Measurements from ENCODE around the gene SEZ6L.

- TF ChIP-seq RAD21 (conservative IDR thresholded peaks at IDR 0.05), result no peak
- TF ChIP-seq CTCF (IDR thresholded peaks at IDR 0.05; ENCODE audit: poor library complexity, severe bottlenecking), result no peak
- TF ChIP-seq REST (IDR thresholded peaks at IDR 0.05; ENCODE audit: borderline replicate concordance), result no peak
- TF ChIP-seq TAF1 (IDR thresholded peaks at IDR 0.05; ENCODE audit: low read depth), result no peak
- no peak for TF ChIP-seq POLR2AphosphoS5 (IDR thresholded peaks at IDR 0.05)
- no peak for TF ChIP-seq EP300 (conservative IDR thresholded peaks at IDR 0.05; ENCODE audit: poor library complexity, severe bottlenecking)
- TF ChIP-seq EZH2 (IDR thresholded peaks at IDR 0.05; ENCODE audit: borderline replicate concordance, insufficient read depth, low read length, poor library complexity, severe bottlenecking), result no peak
- no peak for TF ChIP-seq MXI1 (conservative IDR thresholded peaks at IDR 0.05; ENCODE audit: poor library complexity, severe bottlenecking)
- no peak for TF ChIP-seq SMC3 (conservative IDR thresholded peaks at IDR 0.05; ENCODE audit: poor library complexity)
These were observed 230.0 kb downstream of the SEZ6L start for GRCh38 chr22:26399289-26399688.

Measured in neural cell (in vitro differentiated cells).